ENCODE data around the gene ZFAND5.

DNA sequence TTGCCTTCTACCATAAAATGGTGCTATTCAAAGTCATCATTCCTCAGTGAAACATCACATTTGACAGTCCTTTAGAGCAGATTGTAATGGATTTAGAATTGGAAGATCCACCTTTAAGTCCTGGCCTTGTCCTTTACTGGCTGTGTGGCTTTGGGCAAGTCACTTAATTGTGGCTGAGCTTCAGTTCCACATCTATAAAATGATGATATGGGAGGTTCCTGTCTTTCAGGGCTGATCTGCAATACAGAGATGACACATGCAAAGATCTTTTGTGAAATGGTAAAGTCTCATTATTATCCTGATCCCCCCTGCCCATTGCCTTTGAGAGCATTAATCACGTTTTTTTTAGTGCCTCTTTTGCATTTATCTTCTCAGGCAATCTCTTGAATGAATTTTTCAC, 58.2 kb downstream of the ZFAND5 start:
- no peak for TF ChIP-seq POLR2AphosphoS5 (IDR thresholded peaks at IDR 0.05)
- no peak for TF ChIP-seq EP300 (IDR thresholded peaks at IDR 0.05)
- TF ChIP-seq CTCF (IDR thresholded peaks at IDR 0.05), result no peak
